Smooth muscle cell (in vitro differentiated cells): ENCODE data around the gene EIF4G3. TPM values are rescaled to one million over a fixed set of nuclear protein-coding genes. Genes with fewer than 3 reads are reported as not detected.

ENCODE experiments used
- DNase-seq: peaks from one replicate; lab custom pipeline; 2025; ENCODE audit not compliant: unreplicated experiment; lab: John Stamatoyannopoulos, UW
- H2AFZ ChIP-seq: fragments of 200-600 bp; sonication (generic); 2 replicates; pipeline ENCODE4 v1.6.0; 2016; ENCODE audit warnings: antibody characterized with exemption, low read depth, mild to moderate bottlenecking
- H3F3A ChIP-seq: fragments of 200-600 bp; sonication (generic); 2 replicates; pipeline ENCODE4 v1.6.0; 2017; ENCODE audit warnings: antibody characterized with exemption, low read depth
- H3K27ac ChIP-seq: fragments of 200-600 bp; sonication (generic); 2 replicates; pipeline ENCODE4 v1.5.1; 2016; ENCODE audit warnings: low read depth, mild to moderate bottlenecking
- H3K27me3 ChIP-seq: fragments of 200-600 bp; sonication (generic); 2 replicates; pipeline ENCODE4 v1.6.1; 2016; ENCODE audit warnings: low read depth, mild to moderate bottlenecking
- H3K36me3 ChIP-seq: fragments of 200-600 bp; sonication (generic); 2 replicates; pipeline ENCODE4 v1.5.1; 2016; ENCODE audit warnings: low read depth
- H3K4me1 ChIP-seq: fragments of 200-600 bp; sonication (generic); 2 replicates; pipeline ENCODE4 v1.5.1; 2016; ENCODE audit warnings: low read depth
- H3K4me2 ChIP-seq: fragments of 200-600 bp; sonication (generic); 2 replicates; pipeline ENCODE4 v1.6.0; 2016; ENCODE audit warnings: mild to moderate bottlenecking
- H3K4me3 ChIP-seq: fragments of 200-600 bp; sonication (generic); 2 replicates; pipeline ENCODE4 v1.5.1; 2016; ENCODE audit warnings: mild to moderate bottlenecking
- H3K79me2 ChIP-seq: fragments of 200-600 bp; sonication (generic); 2 replicates; pipeline ENCODE4 v1.6.0; 2016; ENCODE audit warnings: low read depth, mild to moderate bottlenecking
- H3K9ac ChIP-seq: fragments of 200-600 bp; sonication (generic); 2 replicates; pipeline ENCODE4 v1.6.0; 2016; ENCODE audit warnings: low read depth
- H3K9me3 ChIP-seq: fragments of 200-600 bp; sonication (generic); replicated peaks from 2 replicates; pipeline ENCODE4 v1.5.1; 2016; ENCODE audit warnings: low read depth
- H4K20me1 ChIP-seq: fragments of 200-600 bp; sonication (generic); 2 replicates; pipeline ENCODE4 v1.6.0; 2016; ENCODE audit warnings: low read depth
- WGBS: methylation state at CpG from one replicate; pipeline ENCODE4 v1.1.7; 2016; ENCODE audit warnings: low lambda C conversion rate; 5-methylcytosine and 5-hydroxymethylcytosine counted together
- polyA plus RNA-seq: library from polyadenylated mRNA; unstranded; fragments of >200 nt; fragmentation: Nextera tagmentation; extraction: Ambion mirVana; gene quantifications from 2 replicates; pipeline ENCODE4 v1.2.1, GENCODE V29; 2016
- total RNA-seq: library from RNA; depleted of rRNA; stranded (reverse); fragments of >200 nt; gene quantifications from 2 replicates; pipeline ENCODE4 v1.2.3, GENCODE V29; 2014
- TF ChIP-seq, protein P1 (sequence below): fragments of 200-600 bp; sonication (generic); IDR thresholded peaks from 2 replicates; pipeline ENCODE4 v1.5.1; 2017; ENCODE audit warnings: borderline replicate concordance, mild to moderate bottlenecking, antibody characterized with exemption; ENCODE audit not compliant: insufficient read depth, poor library complexity, severe bottlenecking

The EIF4G3 gene
- total and polyA plus RNA-seq, 2 experiments from 2014 or later = 31.5 to 49.5 TPM

DNA sequence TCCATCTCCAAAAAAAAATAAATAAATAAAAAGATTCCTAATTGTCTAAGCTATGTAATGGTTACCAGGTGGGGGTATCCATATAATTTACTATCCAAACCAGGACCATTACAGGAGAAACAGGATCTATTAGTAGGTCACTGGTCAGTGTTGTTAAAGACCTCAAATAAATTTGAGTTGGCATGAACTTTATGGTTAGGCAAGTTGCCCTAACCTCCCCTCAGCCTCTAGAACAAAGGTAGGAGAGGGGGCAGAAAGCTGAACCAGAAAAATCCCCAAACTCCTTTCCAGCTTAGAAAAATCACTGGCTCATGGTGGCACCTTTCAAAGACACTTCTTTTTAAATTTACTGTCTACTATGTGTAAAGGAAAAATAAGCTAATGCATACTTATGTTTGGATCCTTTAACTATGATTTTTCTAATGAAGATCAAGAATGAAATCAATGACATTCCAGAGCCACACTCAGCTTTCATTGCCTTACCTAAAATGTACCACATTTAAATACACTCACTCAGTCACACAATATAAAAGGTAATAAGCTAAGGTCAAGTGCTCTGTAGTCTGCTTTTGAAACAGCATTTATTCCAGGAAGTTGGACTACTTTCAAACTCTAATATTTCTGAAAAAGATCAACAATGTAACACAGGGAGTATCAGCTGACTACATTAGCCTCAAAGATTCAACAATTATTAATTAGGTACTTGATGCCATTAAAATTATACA lies 13.8 kb downstream of the EIF4G3 start:
- Histone ChIP-seq H3F3A (no peaks in the 10 kb centered on the region), H3K27ac (no peak overlapping the region), H3K4me3 (no peak overlapping the region), H3K36me3 (no peaks in the 10 kb centered on the region), H3K27me3 (no peaks in the 10 kb centered on the region), H3K4me1 (no peaks in the 10 kb centered on the region), H3K4me2 (no peak overlapping the region), H3K79me2 (peaks cover 100% of the 10 kb centered on the region), H3K9ac (no peak overlapping the region), H2AFZ (no peak overlapping the region), H4K20me1 (peaks cover 92% of the 10 kb centered on the region), H3K9me3 (no peaks in the 10 kb centered on the region)
- DNase-seq = no peak
- TF ChIP-seq, protein P1, sequence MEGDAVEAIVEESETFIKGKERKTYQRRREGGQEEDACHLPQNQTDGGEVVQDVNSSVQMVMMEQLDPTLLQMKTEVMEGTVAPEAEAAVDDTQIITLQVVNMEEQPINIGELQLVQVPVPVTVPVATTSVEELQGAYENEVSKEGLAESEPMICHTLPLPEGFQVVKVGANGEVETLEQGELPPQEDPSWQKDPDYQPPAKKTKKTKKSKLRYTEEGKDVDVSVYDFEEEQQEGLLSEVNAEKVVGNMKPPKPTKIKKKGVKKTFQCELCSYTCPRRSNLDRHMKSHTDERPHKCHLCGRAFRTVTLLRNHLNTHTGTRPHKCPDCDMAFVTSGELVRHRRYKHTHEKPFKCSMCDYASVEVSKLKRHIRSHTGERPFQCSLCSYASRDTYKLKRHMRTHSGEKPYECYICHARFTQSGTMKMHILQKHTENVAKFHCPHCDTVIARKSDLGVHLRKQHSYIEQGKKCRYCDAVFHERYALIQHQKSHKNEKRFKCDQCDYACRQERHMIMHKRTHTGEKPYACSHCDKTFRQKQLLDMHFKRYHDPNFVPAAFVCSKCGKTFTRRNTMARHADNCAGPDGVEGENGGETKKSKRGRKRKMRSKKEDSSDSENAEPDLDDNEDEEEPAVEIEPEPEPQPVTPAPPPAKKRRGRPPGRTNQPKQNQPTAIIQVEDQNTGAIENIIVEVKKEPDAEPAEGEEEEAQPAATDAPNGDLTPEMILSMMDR = no peak

DNA sequence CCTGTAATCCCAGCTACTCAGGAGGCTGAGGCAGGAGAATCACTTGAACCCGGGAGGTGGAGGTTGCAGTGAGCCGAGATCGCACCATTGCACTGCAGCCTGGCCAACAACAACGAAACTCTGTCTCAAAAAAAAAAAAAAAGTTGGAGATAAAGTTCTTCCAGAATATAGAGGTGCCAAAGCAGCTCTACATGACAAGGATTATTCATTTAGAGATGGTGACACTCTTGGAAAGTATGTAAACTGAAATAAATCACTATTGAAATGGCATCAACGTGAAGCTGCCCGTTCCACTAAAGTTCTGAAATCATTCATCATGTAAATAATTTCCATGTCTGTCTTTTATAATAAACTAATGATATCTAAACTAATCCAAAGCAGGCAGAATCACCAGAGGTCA lies 14.9 kb downstream of the EIF4G3 start:
- Histone ChIP-seq H3K36me3 (no peaks in the 10 kb centered on the region), H3F3A (no peaks in the 10 kb centered on the region), H3K4me1 (no peaks in the 10 kb centered on the region), H3K27ac (no peak overlapping the region), H3K79me2 (peaks cover 100% of the 10 kb centered on the region), H3K4me3 (no peak overlapping the region), H3K4me2 (no peak overlapping the region), H3K27me3 (no peaks in the 10 kb centered on the region), H2AFZ (no peak overlapping the region), H3K9ac (no peak overlapping the region), H4K20me1 (peaks cover 90% of the 10 kb centered on the region), H3K9me3 (no peaks in the 10 kb centered on the region)
- WGBS = over 99% methylated on average over 6 of the region's 6 CpGs
- no peak for DNase-seq
- TF ChIP-seq, protein P1 = no peak

DNA sequence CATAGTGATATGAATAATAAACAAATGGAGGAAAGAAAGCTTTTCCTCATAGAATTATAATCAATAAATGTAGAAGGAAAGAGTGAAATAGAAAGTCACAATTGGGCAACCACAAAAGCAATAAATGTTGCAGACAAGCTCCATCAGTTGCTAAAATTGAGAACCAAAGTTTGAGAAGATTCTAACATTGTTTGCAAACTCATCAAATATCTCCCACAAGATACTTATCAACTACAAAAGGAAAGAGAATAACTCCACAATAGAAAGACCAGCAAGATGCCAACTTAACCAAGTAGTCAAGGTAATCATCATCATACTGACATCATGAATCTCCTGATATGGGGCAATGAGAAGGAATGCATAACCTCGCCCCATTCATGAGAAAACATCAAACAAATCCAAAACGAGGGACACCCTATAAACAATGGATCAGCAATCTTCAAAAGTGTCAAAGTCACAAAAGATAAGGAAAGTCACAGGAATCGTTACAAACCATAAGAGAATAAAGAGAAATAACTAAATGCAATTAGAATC lies 16.4 kb downstream of the EIF4G3 start:
- Histone ChIP-seq H3K4me2 (no peak overlapping the region), H3K79me2 (peaks cover 99% of the 10 kb centered on the region), H3K9ac (no peak overlapping the region), H3K4me1 (no peaks in the 10 kb centered on the region), H3K36me3 (no peaks in the 10 kb centered on the region), H3K4me3 (no peak overlapping the region), H2AFZ (no peak overlapping the region), H3F3A (no peaks in the 10 kb centered on the region), H3K9me3 (no peaks in the 10 kb centered on the region), H3K27me3 (no peaks in the 10 kb centered on the region), H4K20me1 (peaks cover 89% of the 10 kb centered on the region), H3K27ac (no peak overlapping the region)
- no peak for DNase-seq
- 92% methylated on average over 3 of the region's 3 CpGs for WGBS
- TF ChIP-seq, protein P1 = no peak

DNA sequence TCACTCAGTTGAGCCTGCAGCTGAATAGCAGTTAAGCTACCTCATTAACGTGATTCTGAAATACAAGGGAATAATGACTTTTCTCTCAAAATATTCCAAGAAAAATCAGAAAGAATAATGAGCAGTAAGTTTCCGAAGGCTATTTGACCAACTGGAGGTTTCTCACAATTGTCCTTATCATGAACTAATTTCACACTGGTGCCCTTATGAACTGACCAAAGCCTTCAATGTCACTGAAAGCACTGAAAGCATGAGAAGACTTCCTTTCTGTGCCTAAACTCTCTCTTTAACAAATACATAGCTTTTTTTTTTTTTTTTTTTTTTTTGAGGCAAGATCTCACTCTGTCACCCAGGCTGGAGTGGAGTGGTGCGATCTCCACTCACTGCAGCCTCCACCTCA lies 18.8 kb downstream of the EIF4G3 start:
- peaks cover 96% of the 10 kb centered on the region for H3K79me2 ChIP-seq
- H4K20me1 ChIP-seq = peaks cover 80% of the 10 kb centered on the region
- H3K27ac ChIP-seq = no peak overlapping the region
- no peak for DNase-seq
- H3K27me3 ChIP-seq = no peaks in the 10 kb centered on the region
- H3K9ac ChIP-seq = no peak overlapping the region
- no peak overlapping the region for H3K4me3 ChIP-seq
- no peak overlapping the region for H2AFZ ChIP-seq
- no peaks in the 10 kb centered on the region for H3F3A ChIP-seq
- WGBS = 64% methylated on average over 3 of the region's 3 CpGs
- H3K4me1 ChIP-seq = peaks cover 3% of the 10 kb centered on the region
- H3K9me3 ChIP-seq = no peaks in the 10 kb centered on the region
- no peaks in the 10 kb centered on the region for H3K36me3 ChIP-seq
- TF ChIP-seq, protein P1 = no peak
- no peak overlapping the region for H3K4me2 ChIP-seq
